DOHH2 (cell line): Measurements from ENCODE around the gene PRMT7.

Source experiments
- H3F3A ChIP-seq: fragments of 200-600 bp; sonication (generic), shearing (Covaris generic); 2 replicates; pipeline ENCODE4 v1.6.0; 2016; ENCODE audit warnings: antibody characterized with exemption, mild to moderate bottlenecking; ENCODE audit not compliant: control insufficient read depth, insufficient read depth
- H3K27ac ChIP-seq: fragments of 200-600 bp; sonication (generic); 2 replicates; pipeline ENCODE4 v1.5.1; 2014; ENCODE audit warnings: low read depth, mild to moderate bottlenecking, low read length, moderate library complexity
- H3K27me3 ChIP-seq: fragments of 200-600 bp; sonication (generic); 2 replicates; pipeline ENCODE4 v1.6.1; 2014; ENCODE audit warnings: mild to moderate bottlenecking, low read length, mixed read lengths; ENCODE audit not compliant: control insufficient read depth
- H3K36me3 ChIP-seq: fragments of 200-600 bp; sonication (generic); 2 replicates; pipeline ENCODE4 v1.6.1; 2014; ENCODE audit warnings: mild to moderate bottlenecking, low read length, moderate library complexity, mixed read lengths; ENCODE audit not compliant: control insufficient read depth
- H3K4me1 ChIP-seq: fragments of 200-600 bp; sonication (generic); 2 replicates; pipeline ENCODE4 v1.6.1; 2014; ENCODE audit warnings: mild to moderate bottlenecking, low read length, mixed read lengths; ENCODE audit not compliant: control insufficient read depth
- H3K4me2 ChIP-seq: fragments of 200-600 bp; sonication (generic); 2 replicates; pipeline ENCODE4 v1.6.0; 2014; ENCODE audit warnings: mild to moderate bottlenecking, low read length, moderate library complexity
- H3K4me3 ChIP-seq: fragments of 200-600 bp; sonication (generic); 2 replicates; pipeline ENCODE4 v1.5.1; 2014; ENCODE audit warnings: mild to moderate bottlenecking, low read length, mixed read lengths
- H3K79me2 ChIP-seq: fragments of 200-600 bp; sonication (generic); 2 replicates; pipeline ENCODE4 v1.6.1; 2014; ENCODE audit warnings: mild to moderate bottlenecking, low read length, mixed read lengths; ENCODE audit not compliant: control insufficient read depth
- H3K9me2 ChIP-seq: fragments of 200-600 bp; sonication (generic); replicated peaks from 2 replicates; pipeline ENCODE4 v1.6.1; 2014; ENCODE audit warnings: mild to moderate bottlenecking, low read length, mixed read lengths; ENCODE audit not compliant: control insufficient read depth
- H3K9me3 ChIP-seq: fragments of 200-600 bp; sonication (generic); 2 replicates; pipeline ENCODE4 v1.6.1; 2014; ENCODE audit warnings: antibody characterized with exemption, low read length, mixed read lengths; ENCODE audit not compliant: control insufficient read depth, insufficient read depth
- H4K20me1 ChIP-seq: fragments of 200-600 bp; sonication (generic); 2 replicates; pipeline ENCODE4 v1.6.0; 2014; ENCODE audit warnings: low read depth, mild to moderate bottlenecking, antibody characterized with exemption, low read length, moderate library complexity; ENCODE audit not compliant: control insufficient read depth, insufficient read depth
- CTCF ChIP-seq: fragments of 200-600 bp; sonication (generic); IDR thresholded peaks from one replicate; pipeline ENCODE4 v1.5.1; 2014; ENCODE audit warnings: antibody characterized with exemption, mild to moderate bottlenecking, low read depth, low read length; ENCODE audit not compliant: poor library complexity, severe bottlenecking
- EZH2phosphoT487 ChIP-seq: fragments of 200-600 bp; sonication (generic); IDR thresholded peaks from 2 replicates; pipeline ENCODE4 v1.6.1; 2017; ENCODE audit warnings: borderline replicate concordance, mild to moderate bottlenecking, antibody characterized with exemption, low read length, moderate library complexity, mixed read lengths

Gene PRMT7

GRCh38 chr16:68328151-68328859, 17.5 kb downstream of the PRMT7 start:
- no peaks in the 10 kb centered on the region for H3K27me3 ChIP-seq
- H3K4me2 ChIP-seq = no peak overlapping the region
- no peaks in the 10 kb centered on the region for H3K9me2 ChIP-seq
- H3K4me1 ChIP-seq = peaks cover 23% of the 10 kb centered on the region
- no peaks in the 10 kb centered on the region for H4K20me1 ChIP-seq
- H3F3A ChIP-seq = peaks cover 2% of the 10 kb centered on the region; the same call in 1 of the 2 replicates
- no peak overlapping the region for H3K4me3 ChIP-seq
- TF ChIP-seq CTCF = peak; percentile 88
- no peak for TF ChIP-seq EZH2phosphoT487
- peaks cover 66% of the 10 kb centered on the region for H3K36me3 ChIP-seq
- H3K9me3 ChIP-seq = no peaks in the 10 kb centered on the region
- no peak overlapping the region for H3K27ac ChIP-seq
- no peaks in the 10 kb centered on the region for H3K79me2 ChIP-seq

- peaks cover 23% of the 10 kb centered on the region for H3K4me1 ChIP-seq
- TF ChIP-seq CTCF (no peak), EZH2phosphoT487 (no peak)
- no peak overlapping the region for H3K4me3 ChIP-seq
- H3K27ac ChIP-seq = no peak overlapping the region
- H3K9me3 ChIP-seq = no peaks in the 10 kb centered on the region
- peaks cover 62% of the 10 kb centered on the region for H3K36me3 ChIP-seq
- peaks cover 2% of the 10 kb centered on the region; the same call in 1 of the 2 replicates for H3F3A ChIP-seq
- H3K27me3 ChIP-seq = no peaks in the 10 kb centered on the region
- no peaks in the 10 kb centered on the region for H3K9me2 ChIP-seq
- H3K79me2 ChIP-seq = no peaks in the 10 kb centered on the region
- H3K4me2 ChIP-seq = no peak overlapping the region
- no peaks in the 10 kb centered on the region for H4K20me1 ChIP-seq
Measured at GRCh38 chr16:68328860-68329390, 18.1 kb downstream of the PRMT7 start.

DNA sequence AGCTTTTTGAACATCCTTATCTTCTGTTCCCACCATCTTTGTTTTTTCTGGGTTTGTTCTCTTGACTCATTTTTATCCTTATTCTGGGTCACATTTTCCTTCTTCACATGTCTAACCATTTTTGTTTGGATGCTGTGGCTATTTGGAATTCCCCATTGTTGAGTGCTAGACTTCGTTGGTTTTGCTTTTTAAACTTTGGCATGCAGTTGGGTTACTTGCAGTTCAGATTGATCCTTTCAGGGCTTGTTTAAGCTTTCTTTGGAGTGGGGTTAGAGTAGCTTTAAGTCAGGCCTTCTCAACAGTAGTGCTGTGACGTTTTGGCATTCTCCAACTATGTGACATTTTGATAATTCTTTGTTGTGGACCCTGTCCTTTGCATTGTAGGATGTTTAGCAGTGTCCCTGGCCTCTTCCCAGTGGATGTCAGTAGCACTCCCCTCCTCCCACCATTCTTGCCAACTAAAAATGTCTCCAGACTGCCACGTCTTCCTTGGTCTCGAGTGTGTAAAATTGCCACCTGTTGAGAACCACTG, 21.1 kb downstream of the PRMT7 start:
- H3K9me2 ChIP-seq = no peaks in the 10 kb centered on the region
- peaks cover 23% of the 10 kb centered on the region for H3K4me1 ChIP-seq
- H4K20me1 ChIP-seq = no peaks in the 10 kb centered on the region
- H3K9me3 ChIP-seq = no peaks in the 10 kb centered on the region
- H3K4me3 ChIP-seq = peak overlapping the region; percentile 39
- no peaks in the 10 kb centered on the region for H3K79me2 ChIP-seq
- H3F3A ChIP-seq = peaks cover 6% of the 10 kb centered on the region; the same call in 1 of the 2 replicates
- peak overlapping the region; percentile 59 for H3K4me2 ChIP-seq
- no peak for TF ChIP-seq CTCF
- no peak for TF ChIP-seq EZH2phosphoT487
- no peaks in the 10 kb centered on the region for H3K27me3 ChIP-seq
- peaks cover 54% of the 10 kb centered on the region for H3K36me3 ChIP-seq
- peak overlapping the region; percentile 53 for H3K27ac ChIP-seq
